Stomach (tissue), 9 donors: ENCODE data around the gene ZFHX2. TPM values are rescaled to one million over a fixed set of nuclear protein-coding genes. Genes with fewer than 3 reads are reported as not detected.

Experiments
- DNase-seq, 2 donors: peaks; one replicate each; pipeline versions ENCODE4 v3.0.0 to v3.0.0-alpha.2; 2013 to 2019
- H3K27ac ChIP-seq, 5 donors: fragments of 200-600 bp in 4 of 5; sonication (generic) in 4 of 5; one replicate each; pipeline ENCODE4 v1.5.1; 2013 to 2019; ENCODE audit warnings: mild to moderate bottlenecking in 1 of 5, moderate library complexity in 1 of 5
- H3K27me3 ChIP-seq, 3 donors: fragments of 200-600 bp; sonication (generic); one replicate each; pipeline ENCODE4 v1.5.1; 2017 to 2019; ENCODE audit warnings: mixed run types in 1 of 3
- H3K36me3 ChIP-seq, 4 donors: fragments of 200-600 bp; sonication (generic); 1 replicate in 3 of 4; 2 replicates in 1 of 4; pipeline ENCODE4 v1.5.1; 2016 to 2019
- H3K4me1 ChIP-seq, 4 donors: fragments of 200-600 bp; sonication (generic); one replicate each; pipeline ENCODE4 v1.5.1; 2016 to 2019
- H3K4me3 ChIP-seq, 4 donors: fragments of 200-600 bp; sonication (generic) in 3 of 4; one replicate each; pipeline ENCODE4 v1.5.1; 2016 to 2019; ENCODE audit warnings: mild to moderate bottlenecking in 1 of 4
- H3K9me3 ChIP-seq, 4 donors: fragments of 200-600 bp; sonication (generic); one replicate each; pipeline ENCODE4 v1.5.1; 2016 to 2019
- EP300 ChIP-seq: sonication (generic); formaldehyde crosslinking; IDR thresholded peaks from one replicate; pipeline ENCODE4 v1.6.1; 2017; ENCODE audit warnings: antibody characterized with exemption
- POLR2A ChIP-seq, 4 donors: fragments of 450-650 bp; IDR thresholded peaks; one replicate each; pipeline ENCODE4 v1.6.1; 2016; ENCODE audit warnings: antibody characterized with exemption in 4 of 4, control low read depth in 2 of 4, mild to moderate bottlenecking in 1 of 4, moderate library complexity in 1 of 4
- POLR2AphosphoS5 ChIP-seq, 3 donors: sonication (generic); formaldehyde crosslinking; IDR thresholded peaks; one replicate each; pipeline ENCODE4 v1.6.1; 2016; ENCODE audit warnings: antibody characterized with exemption in 3 of 3
- WGBS, 5 donors: extraction: QIAGEN DNeasy Blood & Tissue Kit in 3 of 5; methylation state at CpG; one replicate each; pipeline versions ENCODE4 v1.1.5 to v1.1.7; 2013 to 2018; 5-methylcytosine and 5-hydroxymethylcytosine counted together
- intact Hi-C: fragments of 100-400 bp; cut with DNase I; formaldehyde crosslinking; loops from one replicate; pipeline ENCODE4 v1.15.1; 2023; ENCODE audit warnings: low total_unique reads
- polyA plus RNA-seq, 3 donors: library from polyadenylated mRNA; stranded (reverse); fragments of 200-250 nt; gene quantifications; one replicate each; pipeline ENCODE4 v1.2.3, GENCODE V29; 2013
- total RNA-seq, 5 donors: library from RNA; depleted of rRNA; stranded (reverse); fragments of >200 nt; gene quantifications; one replicate each; pipeline versions ENCODE4 v1.1.0 to v1.2.3, GENCODE V29; 2014 to 2016
- TF ChIP-seq, protein P1 (sequence below), 7 experiments: fragments of 450-650 bp in 4 of 7; fragments of 200-600 bp in 3 of 7; sonication (generic) in 3 of 7; IDR thresholded peaks; one replicate each; pipeline ENCODE4 v1.5.1; 2016 to 2019; ENCODE audit warnings: antibody characterized with exemption in 7 of 7, control low read depth in 2 of 7, mild to moderate bottlenecking in 1 of 7
- donor health status: healthy with polysubstance abuse.
- donor health status: Bipolar disorder and iron deficiency.
- donor health status: healthy.

ZFHX2 gene
- total and polyA plus RNA-seq, 8 donors, result under 0.01 to 2.9 (median 0.68) TPM; not detected in 1

GRCh38 chr14:23582906-23583760 lies 31.6 kb upstream of the ZFHX2 start:
- DNase-seq, result peak in 1 of 2 donors; percentile 9
- no peaks in the 10 kb centered on the region for H3K9me3 ChIP-seq
- H3K4me3 ChIP-seq, result no peak overlapping the region
- WGBS, 5 donors, result 83 to 94% (median 90%) methylated on average over 3 of the region's 3 CpGs
- no peak for TF ChIP-seq POLR2A (IDR thresholded peaks at IDR 0.05)
- TF ChIP-seq EP300, result no peak
- TF ChIP-seq, protein P1, sequence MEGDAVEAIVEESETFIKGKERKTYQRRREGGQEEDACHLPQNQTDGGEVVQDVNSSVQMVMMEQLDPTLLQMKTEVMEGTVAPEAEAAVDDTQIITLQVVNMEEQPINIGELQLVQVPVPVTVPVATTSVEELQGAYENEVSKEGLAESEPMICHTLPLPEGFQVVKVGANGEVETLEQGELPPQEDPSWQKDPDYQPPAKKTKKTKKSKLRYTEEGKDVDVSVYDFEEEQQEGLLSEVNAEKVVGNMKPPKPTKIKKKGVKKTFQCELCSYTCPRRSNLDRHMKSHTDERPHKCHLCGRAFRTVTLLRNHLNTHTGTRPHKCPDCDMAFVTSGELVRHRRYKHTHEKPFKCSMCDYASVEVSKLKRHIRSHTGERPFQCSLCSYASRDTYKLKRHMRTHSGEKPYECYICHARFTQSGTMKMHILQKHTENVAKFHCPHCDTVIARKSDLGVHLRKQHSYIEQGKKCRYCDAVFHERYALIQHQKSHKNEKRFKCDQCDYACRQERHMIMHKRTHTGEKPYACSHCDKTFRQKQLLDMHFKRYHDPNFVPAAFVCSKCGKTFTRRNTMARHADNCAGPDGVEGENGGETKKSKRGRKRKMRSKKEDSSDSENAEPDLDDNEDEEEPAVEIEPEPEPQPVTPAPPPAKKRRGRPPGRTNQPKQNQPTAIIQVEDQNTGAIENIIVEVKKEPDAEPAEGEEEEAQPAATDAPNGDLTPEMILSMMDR (IDR thresholded peaks at IDR 0.05), result no peak
- no peak for TF ChIP-seq POLR2AphosphoS5 (IDR thresholded peaks at IDR 0.05)
- H3K27ac ChIP-seq, result no peak overlapping the region
- no peaks in the 10 kb centered on the region for H3K36me3 ChIP-seq
- peaks cover 0 to 6% (median 1%) of the 10 kb centered on the region in 4 donors for H3K4me1 ChIP-seq
- intact Hi-C loops, result no loop called here
- peaks cover 0 to 53% (median 8%) of the 10 kb centered on the region in 3 donors for H3K27me3 ChIP-seq

DNA sequence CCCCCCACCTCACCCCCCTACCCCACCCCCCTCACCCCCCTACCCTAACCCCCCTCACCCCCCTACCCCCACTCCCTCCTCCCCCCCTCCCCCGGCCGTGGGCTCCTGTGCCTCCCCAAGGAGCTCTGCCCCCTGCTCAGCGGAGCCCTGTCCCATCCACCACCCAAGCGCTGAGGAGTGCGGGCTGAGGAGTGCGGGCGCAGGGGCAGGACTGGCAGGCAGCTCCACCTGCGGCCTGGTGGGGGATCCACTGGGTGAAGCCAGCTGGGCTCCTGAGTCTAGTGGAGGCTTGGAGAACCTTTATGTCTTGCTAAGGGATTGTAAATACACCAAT lies 29.4 kb upstream of the ZFHX2 start:
- Histone ChIP-seq H3K27ac (no peak overlapping the region), H3K4me1 (peaks cover 19 to 28% (median 23%) of the 10 kb centered on the region in 4 donors), H3K36me3 (no peaks in the 10 kb centered on the region), H3K27me3 (peaks cover 16 to 75% (median 30%) of the 10 kb centered on the region in 3 donors), H3K9me3 (no peaks in the 10 kb centered on the region), H3K4me3 (no peak overlapping the region)
- intact Hi-C loops, result no loop called here
- TF ChIP-seq POLR2A (IDR thresholded peaks at IDR 0.05) (no peak), EP300 (no peak), POLR2AphosphoS5 (IDR thresholded peaks at IDR 0.05) (no peak)
- TF ChIP-seq, protein P1 (IDR thresholded peaks at IDR 0.05), result no peak
- WGBS, 5 donors, result 86 to 95% (median 91%) methylated on average over 3 to 8 of the region's 8 CpGs
- DNase-seq, result peak in 1 of 2 donors; percentile 4

DNA sequence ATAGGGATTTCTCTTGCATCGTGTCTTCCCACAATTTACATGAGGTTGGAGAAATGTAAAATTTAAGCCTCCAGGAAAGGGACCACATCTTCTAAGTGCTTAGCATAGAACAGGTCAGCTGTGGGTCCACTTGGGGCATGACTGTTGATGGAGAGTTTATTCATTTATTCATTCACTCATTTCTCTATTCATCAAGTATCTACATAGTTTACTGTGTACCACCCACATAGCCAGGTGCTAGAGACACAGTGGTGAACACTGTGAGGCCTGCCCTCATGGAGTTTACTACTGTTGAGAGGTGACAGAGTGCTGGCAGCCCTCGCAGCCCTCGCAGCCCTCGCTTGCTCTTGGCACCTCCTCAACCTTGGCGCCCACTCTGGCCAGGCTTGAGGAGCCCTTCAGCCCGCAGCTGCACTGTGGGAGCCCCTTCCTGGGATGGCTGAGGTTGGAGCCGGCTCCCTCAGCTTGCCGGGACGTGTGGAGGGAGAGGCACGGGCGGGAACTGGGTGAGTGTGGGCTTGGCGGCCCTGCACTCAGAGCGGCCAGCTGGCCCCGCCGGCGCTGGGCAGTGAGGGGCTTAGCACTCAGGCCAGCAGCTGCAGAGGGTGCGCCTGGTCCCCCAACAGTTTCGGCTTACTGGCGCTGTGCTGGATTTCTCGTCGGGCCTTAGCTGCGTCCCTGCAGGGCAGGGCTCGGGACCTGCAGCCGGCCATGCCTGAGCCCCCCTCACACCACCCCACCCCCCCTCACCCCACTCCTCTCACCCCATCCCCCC lies 28.8 kb upstream of the ZFHX2 start:
- WGBS, 5 donors, result 84 to 95% (median 88%) methylated on average over 14 to 24 of the region's 24 CpGs
- H3K9me3 ChIP-seq, result no peaks in the 10 kb centered on the region
- H3K4me3 ChIP-seq, result no peak overlapping the region
- TF ChIP-seq POLR2AphosphoS5 (IDR thresholded peaks at IDR 0.05) (no peak), EP300 (no peak), POLR2A (IDR thresholded peaks at IDR 0.05) (no peak)
- TF ChIP-seq, protein P1 (IDR thresholded peaks at IDR 0.05), result no peak
- DNase-seq, result peak in 1 of 2 donors; percentile 21
- H3K4me1 ChIP-seq, result peaks cover 23 to 30% (median 26%) of the 10 kb centered on the region in 4 donors
- H3K27ac ChIP-seq, result no peak overlapping the region
- no peaks in the 10 kb centered on the region for H3K36me3 ChIP-seq
- intact Hi-C loops, result no loop called here
- peaks cover 22 to 80% (median 36%) of the 10 kb centered on the region in 3 donors for H3K27me3 ChIP-seq

GRCh38 chr14:23579739-23580138 lies 28.2 kb upstream of the ZFHX2 start:
- Histone ChIP-seq H3K9me3 (no peaks in the 10 kb centered on the region), H3K4me1 (peaks cover 23 to 30% (median 26%) of the 10 kb centered on the region in 4 donors), H3K27ac (no peak overlapping the region), H3K36me3 (no peaks in the 10 kb centered on the region), H3K27me3 (peaks cover 28 to 80% (median 39%) of the 10 kb centered on the region in 3 donors), H3K4me3 (no peak overlapping the region)
- intact Hi-C loops, result no loop called here
- TF ChIP-seq POLR2AphosphoS5 (IDR thresholded peaks at IDR 0.05) (no peak), POLR2A (IDR thresholded peaks at IDR 0.05) (no peak), EP300 (no peak)
- TF ChIP-seq, protein P1 (IDR thresholded peaks at IDR 0.05), result no peak
- DNase-seq, result no peak
